Heart left ventricle (tissue), 16 donors: ENCODE measurements around the gene EYS. TPM values are rescaled to one million over a fixed set of nuclear protein-coding genes. Genes with fewer than 3 reads are reported as not detected.

Source experiments
- ATAC-seq, 4 donors: fragments of 200-7000 bp; cut with Tn5 transposase; one replicate each; pipeline ENCODE4 v1.9.1; 2020 to 2022; ENCODE audit warnings: moderate library complexity in 4 of 4, mild to moderate bottlenecking in 3 of 4, moderate number of reproducible peaks in 1 of 4
- DNase-seq, 5 donors: peaks; one replicate each; pipeline ENCODE4 v3.0.0-alpha.2; 2020
- H3K27ac ChIP-seq, 12 donors: fragments of 200-600 bp; sonication (generic) in 4 of 12; one replicate each; pipeline versions ENCODE4 v1.5.0 to v1.8.0; 2016 to 2022; ENCODE audit warnings: mild to moderate bottlenecking in 2 of 12
- H3K27me3 ChIP-seq, 9 donors: fragments of 200-600 bp; sonication (generic) in 2 of 9; one replicate each; pipeline versions ENCODE4 v1.5.1 to v1.8.0; 2016 to 2022; ENCODE audit warnings: mild to moderate bottlenecking in 3 of 9
- H3K36me3 ChIP-seq, 9 donors: fragments of 200-600 bp; sonication (generic) in 2 of 9; one replicate each; pipeline versions ENCODE4 v1.5.0 to v1.8.0; 2018 to 2022; ENCODE audit warnings: mild to moderate bottlenecking in 2 of 9
- H3K4me1 ChIP-seq, 12 donors: fragments of 200-600 bp; sonication (generic) in 4 of 12; one replicate each; pipeline versions ENCODE4 v1.5.0 to v1.8.0; 2016 to 2022; ENCODE audit warnings: mild to moderate bottlenecking in 3 of 12
- H3K4me3 ChIP-seq, 12 donors: fragments of 200-600 bp; sonication (generic) in 4 of 12; one replicate each; pipeline versions ENCODE4 v1.5.0 to v1.8.0; 2017 to 2022; ENCODE audit warnings: mild to moderate bottlenecking in 9 of 12, moderate library complexity in 4 of 12
- H3K9me3 ChIP-seq, 12 donors: fragments of 200-600 bp; sonication (generic) in 4 of 12; one replicate each; pipeline versions ENCODE4 v1.5.0 to v1.8.0; 2016 to 2022; ENCODE audit warnings: mild to moderate bottlenecking in 1 of 12
- POLR2A ChIP-seq, 2 donors: fragments of 450-650 bp; IDR thresholded peaks; one replicate each; pipeline ENCODE4 v1.6.1; 2017; ENCODE audit warnings: antibody characterized with exemption in 2 of 2, mild to moderate bottlenecking in 2 of 2, moderate library complexity in 2 of 2
- WGBS, 4 donors: extraction: QIAGEN DNeasy Blood & Tissue Kit in 2 of 4; methylation state at CpG; one replicate each; pipeline versions ENCODE4 v1.1.5 to v1.1.7; 2013 to 2018; 5-methylcytosine and 5-hydroxymethylcytosine counted together
- intact Hi-C, 10 donors: fragments of 100-400 bp; cut with DNase I; formaldehyde crosslinking; loops; one replicate each; pipeline versions ENCODE4 v1.11.1 to v1.14.2; 2022
- polyA plus RNA-seq, 2 donors: library from polyadenylated mRNA; stranded (reverse); fragments of 200-250 nt; gene quantifications; one replicate each; pipeline ENCODE4 v1.2.3, GENCODE V29; 2013
- total RNA-seq, 9 donors: library from RNA; depleted of rRNA in 2 of 9; stranded (reverse); fragments of >200 nt in 2 of 9; fragmentation: NEBNext Ultra II Directional in 3 of 9; extraction: Animal tissue kit (Norgen Biotek cat#: 25700) in 3 of 9; gene quantifications; one replicate each; pipeline versions ENCODE4 v1.1.0 to v1.2.4, GENCODE V29; 2016 to 2023
- TF ChIP-seq, protein P1 (sequence below), 12 donors: fragments of 200-600 bp; sonication (generic) in 4 of 12; IDR thresholded peaks; one replicate each; pipeline versions ENCODE4 v1.5.0 to v1.8.0; 2018 to 2022; ENCODE audit warnings: antibody characterized with exemption in 12 of 12, mild to moderate bottlenecking in 5 of 12
- donor health status: ischemic (EF 13 %, LVEDD 7.1; RV severe dilation, severe dysfunction).
- donor health status: healthy with polysubstance abuse.
- donor health status: DM: no; HTN: yes; CAD: no.
- donor health status: DM: no; HTN: no; CAD: no.
- donor health status: ischemic (EF 25% LVEDD 6.9; RV normal size, moderate dysfunction).
- donor health status: ischemic (EF 25% LVEDD 5.7; RV mildly dilated, moderate dysfunction).
- donor health status: healthy.
- donor health status: DM: yes; HTN: yes; CAD: no.
- donor health status: ischemic (EF 35%, LVEDD 5.7; RV mildly dilated, moderate dysfunction).
- donor health status: nonischemic (EF 11% LVEDD 7.7; RV severe dilation, severe dysfunction).
- donor health status: DM: yes; HTN: yes; CAD: no.
- donor health status: PGD.
- donor health status: ischemic (EF 29% LVEDD 5.4; RV normal size, mild dysfunction).
- donor health status: nonischemic (EF 23%, LVEDD 6.1; RV moderate dilation, normal function).

Gene EYS
- total and polyA plus RNA-seq, 11 donors: 0.07 to 0.27 (median 0.08) TPM; not detected in 8

DNA sequence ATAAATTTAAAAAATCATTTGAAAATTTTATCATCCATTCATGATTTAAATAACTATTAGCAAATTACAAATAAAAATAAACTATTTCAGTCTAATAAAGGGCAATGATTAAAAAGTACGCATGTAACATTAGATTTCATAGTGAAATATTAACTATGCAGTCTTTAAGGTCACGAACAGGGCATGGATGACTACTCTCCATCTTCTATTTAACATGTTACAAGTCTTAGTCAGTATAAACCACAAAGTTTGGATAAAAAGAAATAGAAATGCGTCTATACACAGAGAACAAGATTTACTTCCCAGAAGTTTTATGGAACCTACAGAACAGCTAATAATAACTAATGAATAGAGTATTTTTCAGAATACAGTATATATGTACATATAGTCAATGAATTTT is 1016.0 kb downstream of the EYS start:
- no peak for ATAC-seq
- no peak for DNase-seq
- WGBS, 4 donors: 82 to 89% (median 87%) methylated on average over 3 of the region's 3 CpGs
- intact Hi-C loops: no loop called here
- no peaks in the 10 kb centered on the region for H3K36me3 ChIP-seq
- no peak overlapping the region for H3K27ac ChIP-seq
- H3K27me3 ChIP-seq: no peaks in the 10 kb centered on the region
- no peaks in the 10 kb centered on the region for H3K4me1 ChIP-seq
- no peak overlapping the region for H3K4me3 ChIP-seq
- TF ChIP-seq, protein P1, sequence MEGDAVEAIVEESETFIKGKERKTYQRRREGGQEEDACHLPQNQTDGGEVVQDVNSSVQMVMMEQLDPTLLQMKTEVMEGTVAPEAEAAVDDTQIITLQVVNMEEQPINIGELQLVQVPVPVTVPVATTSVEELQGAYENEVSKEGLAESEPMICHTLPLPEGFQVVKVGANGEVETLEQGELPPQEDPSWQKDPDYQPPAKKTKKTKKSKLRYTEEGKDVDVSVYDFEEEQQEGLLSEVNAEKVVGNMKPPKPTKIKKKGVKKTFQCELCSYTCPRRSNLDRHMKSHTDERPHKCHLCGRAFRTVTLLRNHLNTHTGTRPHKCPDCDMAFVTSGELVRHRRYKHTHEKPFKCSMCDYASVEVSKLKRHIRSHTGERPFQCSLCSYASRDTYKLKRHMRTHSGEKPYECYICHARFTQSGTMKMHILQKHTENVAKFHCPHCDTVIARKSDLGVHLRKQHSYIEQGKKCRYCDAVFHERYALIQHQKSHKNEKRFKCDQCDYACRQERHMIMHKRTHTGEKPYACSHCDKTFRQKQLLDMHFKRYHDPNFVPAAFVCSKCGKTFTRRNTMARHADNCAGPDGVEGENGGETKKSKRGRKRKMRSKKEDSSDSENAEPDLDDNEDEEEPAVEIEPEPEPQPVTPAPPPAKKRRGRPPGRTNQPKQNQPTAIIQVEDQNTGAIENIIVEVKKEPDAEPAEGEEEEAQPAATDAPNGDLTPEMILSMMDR (IDR thresholded peaks at IDR 0.05): no peak
- TF ChIP-seq POLR2A (IDR thresholded peaks at IDR 0.05): no peak
- H3K9me3 ChIP-seq: peaks cover 0 to 37% (median 5%) of the 10 kb centered on the region in 12 donors

DNA sequence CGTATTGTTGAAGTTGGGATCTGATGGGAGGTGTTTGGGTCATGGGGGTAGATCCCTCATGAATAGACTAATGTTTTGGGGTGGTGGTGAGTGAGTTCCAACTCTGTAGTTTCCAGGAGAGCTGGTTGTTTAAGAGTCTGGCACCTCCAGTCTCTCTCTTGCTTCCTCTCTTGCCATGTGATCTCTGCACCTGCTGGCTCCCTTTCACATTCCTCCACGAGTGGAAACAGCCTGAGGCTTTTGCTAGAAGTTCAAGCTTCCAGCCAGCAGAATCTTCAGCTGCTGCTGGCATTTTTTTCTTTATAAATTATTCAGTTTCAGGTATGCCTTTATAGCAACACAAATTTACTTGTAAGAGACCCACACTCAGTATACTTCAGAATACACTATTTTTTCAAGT is 1021.6 kb downstream of the EYS start:
- intact Hi-C loops: no loop called here
- DNase-seq (no peak), ATAC-seq (no peak)
- Histone ChIP-seq H3K27me3 (no peaks in the 10 kb centered on the region), H3K4me3 (no peak overlapping the region), H3K9me3 (peaks cover 0 to 3% (median 0%) of the 10 kb centered on the region in 12 donors), H3K36me3 (no peaks in the 10 kb centered on the region), H3K27ac (no peak overlapping the region), H3K4me1 (no peaks in the 10 kb centered on the region)
- WGBS, 4 donors: 47 to 54% (median 50%) methylated on average over 2 of the region's 2 CpGs
- TF ChIP-seq, protein P1 (IDR thresholded peaks at IDR 0.05): no peak
- no peak for TF ChIP-seq POLR2A (IDR thresholded peaks at IDR 0.05)

DNA sequence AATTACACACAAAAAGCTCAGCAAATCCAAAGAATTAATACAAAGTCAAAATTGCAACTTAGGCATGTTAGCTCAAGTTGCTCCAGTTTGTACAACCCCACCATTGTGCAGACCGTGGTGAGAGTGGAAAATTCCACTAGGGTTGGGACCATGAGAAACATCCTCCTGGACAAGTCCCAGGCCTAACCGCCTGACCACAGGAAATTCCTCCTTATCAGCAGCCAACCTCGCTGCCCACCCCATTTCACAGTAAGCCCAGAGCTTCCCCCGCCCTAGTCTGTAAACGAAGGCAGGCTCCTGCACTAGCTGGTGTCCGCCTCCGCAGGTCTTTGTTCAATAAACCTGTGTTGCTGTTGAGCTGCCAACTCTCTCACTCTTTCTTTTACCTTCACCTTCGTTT is 1023.3 kb downstream of the EYS start:
- WGBS, 4 donors: 34 to 41% (median 37%) methylated on average over 8 of the region's 8 CpGs

DNA sequence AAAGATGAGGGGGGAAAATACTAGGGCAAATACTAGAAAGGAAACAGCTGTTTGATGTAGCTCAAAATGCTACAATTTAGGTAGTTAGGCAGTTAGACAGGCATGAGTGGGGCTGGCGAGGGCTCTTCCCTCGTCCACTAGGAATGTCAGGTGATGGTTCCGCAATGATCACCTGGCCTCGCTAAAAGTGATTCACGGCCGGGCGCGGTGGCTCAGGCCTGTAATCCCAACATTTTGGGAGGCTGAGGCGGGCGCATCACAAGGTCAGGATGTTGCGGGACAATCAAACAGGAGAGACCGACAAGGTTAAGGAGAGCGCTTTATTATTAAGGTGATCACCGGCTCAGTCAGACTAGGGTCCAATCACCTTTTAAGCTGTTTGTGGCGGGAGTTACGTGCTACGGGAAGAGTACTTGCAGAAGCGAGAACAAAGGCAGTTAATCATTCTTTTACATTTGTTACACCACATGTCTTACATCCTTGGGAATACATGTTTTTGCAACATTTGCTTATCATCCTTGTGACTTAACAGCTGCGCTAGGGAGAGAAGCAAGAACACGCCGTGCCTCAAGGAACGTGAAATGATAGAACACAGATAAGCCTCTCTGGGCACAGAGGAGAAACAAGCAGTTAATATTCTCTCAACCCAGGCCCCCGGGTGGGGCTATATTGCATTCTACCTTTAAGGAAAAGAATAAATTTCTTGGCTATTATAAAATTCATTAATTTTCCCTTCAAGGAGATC is 1025.4 kb downstream of the EYS start:
- ATAC-seq (no peak), DNase-seq (no peak)
- Histone ChIP-seq H3K4me3 (no peak overlapping the region), H3K4me1 (no peaks in the 10 kb centered on the region), H3K36me3 (no peaks in the 10 kb centered on the region), H3K9me3 (peaks cover 0 to 6% (median 0%) of the 10 kb centered on the region in 12 donors), H3K27me3 (no peaks in the 10 kb centered on the region), H3K27ac (no peak overlapping the region)
- WGBS, 4 donors: 92 to 95% (median 94%) methylated on average over 23 of the region's 23 CpGs
- no peak for TF ChIP-seq POLR2A (IDR thresholded peaks at IDR 0.05)
- TF ChIP-seq, protein P1 (IDR thresholded peaks at IDR 0.05): no peak
- intact Hi-C loops: no loop called here

More for the DNA sequence above, 1023.3 kb downstream of the EYS start:
- peak in 3 of 4 donors; percentile 34 to 64 (median 41) for ATAC-seq
- H3K27ac ChIP-seq: no peak overlapping the region
- peak in 2 of 5 donors; percentile 22 to 59 for DNase-seq
- intact Hi-C loops: no loop called here
- no peak for TF ChIP-seq POLR2A (IDR thresholded peaks at IDR 0.05)
- TF ChIP-seq, protein P1 (IDR thresholded peaks at IDR 0.05): no peak
- H3K27me3 ChIP-seq: no peaks in the 10 kb centered on the region
- H3K36me3 ChIP-seq: no peaks in the 10 kb centered on the region
- H3K4me1 ChIP-seq: no peaks in the 10 kb centered on the region
- peaks cover 0 to 6% (median 0%) of the 10 kb centered on the region in 12 donors for H3K9me3 ChIP-seq
- H3K4me3 ChIP-seq: no peak overlapping the region
